ENCODE results near the gene PRF1. TPM values are rescaled to one million over a fixed set of nuclear protein-coding genes. Genes with fewer than 3 reads are reported as not detected.
"Not testable (repeated sequence)": the region's sequence is repeated elsewhere in the genome, so short reads cannot be mapped to it uniquely, and the experiment has no call there.

PRF1 gene
- 60.4 TPM for total RNA-seq

GRCh38 chr10:70602665-70603448 is at the start of gene PRF1:
Gene PRF1, minus strand, starts transcription at chr10:70602741. Its CDS starts 1,839 bp downstream, at chr10:70600902.
- H3K9me3 ChIP-seq (ENCODE audit: low read depth, low read length), result no peaks in the 10 kb centered on the region
- peak within 1 kb of the TSS; percentile 57 for H3K4me3 ChIP-seq (ENCODE audit: low read length)
- H3K4me1 ChIP-seq (ENCODE audit: insufficient read depth, low read length), result peaks cover 29% of the 10 kb centered on the region
- no peaks in the 10 kb centered on the region for H3K27me3 ChIP-seq (ENCODE audit: insufficient read depth, low read length)

GRCh38 chr10:70651661-70652060 is 49.1 kb upstream of the PRF1 start:
- peaks cover 13% of the 10 kb centered on the region for H3K9me3 ChIP-seq (ENCODE audit: low read depth, low read length)

GRCh38 chr10:70650718-70651117 is 48.2 kb upstream of the PRF1 start:
- no peak overlapping the region for H3K4me3 ChIP-seq (ENCODE audit: low read length)
- no peaks in the 10 kb centered on the region for H3K4me1 ChIP-seq (ENCODE audit: insufficient read depth, low read length)
- peaks cover 13% of the 10 kb centered on the region for H3K9me3 ChIP-seq (ENCODE audit: low read depth, low read length)
- H3K27me3 ChIP-seq (ENCODE audit: insufficient read depth, low read length), result no peaks in the 10 kb centered on the region

More at GRCh38 chr10:70651661-70652060, 49.1 kb upstream of the PRF1 start:
- Histone ChIP-seq H3K4me3 (ENCODE audit: low read length) (no peak overlapping the region), H3K27me3 (ENCODE audit: insufficient read depth, low read length) (no peaks in the 10 kb centered on the region), H3K4me1 (ENCODE audit: insufficient read depth, low read length) (no peaks in the 10 kb centered on the region)

- Histone ChIP-seq H3K9me3 (ENCODE audit: low read depth, low read length) (peaks cover 13% of the 10 kb centered on the region), H3K4me3 (ENCODE audit: low read length) (no peak overlapping the region), H3K4me1 (ENCODE audit: insufficient read depth, low read length) (no peaks in the 10 kb centered on the region), H3K27me3 (ENCODE audit: insufficient read depth, low read length) (no peaks in the 10 kb centered on the region)
These were observed 47.6 kb upstream of the PRF1 start for GRCh38 chr10:70650104-70650503.

GRCh38 chr10:70649526-70649925 is 47.0 kb upstream of the PRF1 start:
- Histone ChIP-seq H3K27me3 (ENCODE audit: insufficient read depth, low read length) (no peaks in the 10 kb centered on the region), H3K9me3 (ENCODE audit: low read depth, low read length) (peaks cover 13% of the 10 kb centered on the region), H3K4me3 (ENCODE audit: low read length) (no peak overlapping the region), H3K4me1 (ENCODE audit: insufficient read depth, low read length) (no peaks in the 10 kb centered on the region)

- Histone ChIP-seq H3K4me3 (ENCODE audit: low read length) (no peak overlapping the region), H3K27me3 (ENCODE audit: insufficient read depth, low read length) (no peaks in the 10 kb centered on the region), H3K9me3 (ENCODE audit: low read depth, low read length) (peaks cover 13% of the 10 kb centered on the region), H3K4me1 (ENCODE audit: insufficient read depth, low read length) (no peaks in the 10 kb centered on the region)
These were observed 45.9 kb upstream of the PRF1 start for GRCh38 chr10:70648427-70648826.

GRCh38 chr10:70647086-70647485 is 44.5 kb upstream of the PRF1 start:
- no peaks in the 10 kb centered on the region for H3K27me3 ChIP-seq (ENCODE audit: insufficient read depth, low read length)
- H3K9me3 ChIP-seq (ENCODE audit: low read depth, low read length), result peaks cover 13% of the 10 kb centered on the region
- H3K4me1 ChIP-seq (ENCODE audit: insufficient read depth, low read length), result no peaks in the 10 kb centered on the region
- H3K4me3 ChIP-seq (ENCODE audit: low read length), result no peak overlapping the region

GRCh38 chr10:70644959-70645358 is 42.4 kb upstream of the PRF1 start:
- not testable (repeated sequence) for H3K4me3 ChIP-seq (ENCODE audit: low read length)

GRCh38 chr10:70643272-70643671 is 40.7 kb upstream of the PRF1 start:
- H3K4me1 ChIP-seq (ENCODE audit: insufficient read depth, low read length); H3K9me3 ChIP-seq (ENCODE audit: low read depth, low read length); H3K27me3 ChIP-seq (ENCODE audit: insufficient read depth, low read length); H3K4me3 ChIP-seq (ENCODE audit: low read length): not testable (repeated sequence)

More at GRCh38 chr10:70644959-70645358, 42.4 kb upstream of the PRF1 start:
- H3K27me3 ChIP-seq (ENCODE audit: insufficient read depth, low read length); H3K4me1 ChIP-seq (ENCODE audit: insufficient read depth, low read length); H3K9me3 ChIP-seq (ENCODE audit: low read depth, low read length): not testable (repeated sequence)

- H3K4me1 ChIP-seq (ENCODE audit: insufficient read depth, low read length); H3K27me3 ChIP-seq (ENCODE audit: insufficient read depth, low read length); H3K9me3 ChIP-seq (ENCODE audit: low read depth, low read length): not testable (repeated sequence)
These were observed 37.3 kb upstream of the PRF1 start for GRCh38 chr10:70639640-70640383.

GRCh38 chr10:70634515-70634914 is 32.0 kb upstream of the PRF1 start:
- H3K4me1 ChIP-seq (ENCODE audit: insufficient read depth, low read length), result not testable (repeated sequence)

More at GRCh38 chr10:70639640-70640383, 37.3 kb upstream of the PRF1 start:
- H3K4me3 ChIP-seq (ENCODE audit: low read length), result not testable (repeated sequence)

GRCh38 chr10:70634011-70634410 is 31.5 kb upstream of the PRF1 start:
- Histone ChIP-seq H3K4me3 (ENCODE audit: low read length) (no peak overlapping the region), H3K4me1 (ENCODE audit: insufficient read depth, low read length) (no peaks in the 10 kb centered on the region)

More at GRCh38 chr10:70634515-70634914, 32.0 kb upstream of the PRF1 start:
- H3K27me3 ChIP-seq (ENCODE audit: insufficient read depth, low read length); H3K4me3 ChIP-seq (ENCODE audit: low read length); H3K9me3 ChIP-seq (ENCODE audit: low read depth, low read length): not testable (repeated sequence)

GRCh38 chr10:70631735-70632134 is 29.2 kb upstream of the PRF1 start:
- H3K4me1 ChIP-seq (ENCODE audit: insufficient read depth, low read length); H3K27me3 ChIP-seq (ENCODE audit: insufficient read depth, low read length); H3K4me3 ChIP-seq (ENCODE audit: low read length); H3K9me3 ChIP-seq (ENCODE audit: low read depth, low read length): not testable (repeated sequence)

More at GRCh38 chr10:70634011-70634410, 31.5 kb upstream of the PRF1 start:
- Histone ChIP-seq H3K9me3 (ENCODE audit: low read depth, low read length) (no peaks in the 10 kb centered on the region), H3K27me3 (ENCODE audit: insufficient read depth, low read length) (no peaks in the 10 kb centered on the region)

- no peaks in the 10 kb centered on the region for H3K4me1 ChIP-seq (ENCODE audit: insufficient read depth, low read length)
- no peak overlapping the region for H3K4me3 ChIP-seq (ENCODE audit: low read length)
- H3K27me3 ChIP-seq (ENCODE audit: insufficient read depth, low read length), result no peaks in the 10 kb centered on the region
- no peaks in the 10 kb centered on the region for H3K9me3 ChIP-seq (ENCODE audit: low read depth, low read length)
These were observed 26.8 kb upstream of the PRF1 start for GRCh38 chr10:70629338-70629737.

- Histone ChIP-seq H3K9me3 (ENCODE audit: low read depth, low read length) (no peaks in the 10 kb centered on the region), H3K27me3 (ENCODE audit: insufficient read depth, low read length) (no peaks in the 10 kb centered on the region), H3K4me1 (ENCODE audit: insufficient read depth, low read length) (no peaks in the 10 kb centered on the region), H3K4me3 (ENCODE audit: low read length) (no peak overlapping the region)
These were observed 23.5 kb upstream of the PRF1 start for GRCh38 chr10:70626056-70626455.
